Activated T-cell treated with anti-CD3 and anti-CD28 coated beads for 4 hours (primary cell): ENCODE data around the gene SLC25A45.
A peak's percentile ranks its signal among the peaks of the same experiment; 100 is the strongest.
"Not testable (repeated sequence)": the region's sequence is repeated elsewhere in the genome, so short reads cannot be mapped to it uniquely, and the experiment has no call there.

Experiments used
- DNase-seq: peaks from one replicate; pipeline ENCODE4 v3.0.0-alpha.2; 2020

SLC25A45 gene

DNA sequence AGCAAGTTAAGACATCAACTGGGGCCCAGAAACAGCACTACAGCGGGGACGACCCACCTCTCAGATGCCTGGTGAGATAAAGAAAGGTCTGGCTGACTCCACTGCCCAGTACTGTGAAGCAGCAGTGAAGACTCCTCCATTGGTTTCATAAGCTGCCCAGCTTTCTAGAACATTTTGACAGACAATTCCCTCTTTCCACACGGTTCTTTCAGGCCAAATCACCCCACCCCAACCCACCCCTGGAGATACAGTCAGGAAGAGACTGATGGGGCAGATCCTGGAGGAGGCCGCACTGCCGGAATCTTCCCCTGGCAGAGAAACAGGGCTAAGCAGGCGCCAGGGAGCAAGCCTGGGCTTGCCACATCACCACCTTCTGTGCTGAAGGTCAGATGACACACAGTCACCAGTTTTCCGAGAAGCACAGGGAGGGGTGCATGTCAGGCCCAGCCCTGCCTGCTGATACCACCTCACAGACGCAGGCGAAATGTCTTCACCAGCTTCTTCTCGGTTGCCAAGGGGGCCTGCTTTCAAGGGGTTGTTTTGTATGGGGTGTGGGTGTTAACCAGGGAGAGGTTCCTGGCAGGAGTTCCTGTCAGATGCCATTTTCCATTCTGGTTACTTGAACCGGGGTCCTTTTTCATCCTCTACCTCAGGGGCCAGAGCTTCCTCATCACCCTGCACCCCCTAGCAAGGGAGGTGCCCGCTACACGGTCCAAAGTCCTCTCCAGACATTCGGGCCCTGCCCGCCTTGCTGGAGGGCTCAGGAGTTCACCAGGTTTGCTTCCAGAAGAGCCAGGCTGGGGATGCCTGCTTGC lies 38.7 kb upstream of the SLC25A45 start:
- DNase-seq: peak; percentile 81

- no peak for DNase-seq
Measured at GRCh38 chr11:65420506-65420905, 38.1 kb upstream of the SLC25A45 start.

- no peak for DNase-seq
Measured at GRCh38 chr11:65419772-65420481, 37.5 kb upstream of the SLC25A45 start.

DNA sequence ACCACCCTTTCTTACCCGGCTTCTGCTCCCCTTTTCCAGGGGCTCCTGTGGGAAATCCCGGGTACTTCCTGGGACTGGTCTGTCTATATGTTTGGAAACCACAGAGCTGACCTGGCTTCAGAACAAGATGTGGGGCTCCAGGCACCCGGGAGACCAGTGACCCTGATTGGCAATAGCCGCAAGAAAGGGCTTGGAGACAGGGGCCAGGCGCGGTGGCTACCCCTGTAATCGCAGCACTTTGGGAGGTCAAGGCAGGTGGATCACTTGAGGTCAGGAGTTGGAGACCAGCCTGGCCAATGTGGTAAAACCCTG lies 37.0 kb upstream of the SLC25A45 start:
- no peak for DNase-seq

GRCh38 chr11:65418681-65419459 lies 36.4 kb upstream of the SLC25A45 start:
- DNase-seq: peak; percentile 55

- DNase-seq: no peak
Measured at GRCh38 chr11:65418431-65418680, 35.9 kb upstream of the SLC25A45 start.

DNA sequence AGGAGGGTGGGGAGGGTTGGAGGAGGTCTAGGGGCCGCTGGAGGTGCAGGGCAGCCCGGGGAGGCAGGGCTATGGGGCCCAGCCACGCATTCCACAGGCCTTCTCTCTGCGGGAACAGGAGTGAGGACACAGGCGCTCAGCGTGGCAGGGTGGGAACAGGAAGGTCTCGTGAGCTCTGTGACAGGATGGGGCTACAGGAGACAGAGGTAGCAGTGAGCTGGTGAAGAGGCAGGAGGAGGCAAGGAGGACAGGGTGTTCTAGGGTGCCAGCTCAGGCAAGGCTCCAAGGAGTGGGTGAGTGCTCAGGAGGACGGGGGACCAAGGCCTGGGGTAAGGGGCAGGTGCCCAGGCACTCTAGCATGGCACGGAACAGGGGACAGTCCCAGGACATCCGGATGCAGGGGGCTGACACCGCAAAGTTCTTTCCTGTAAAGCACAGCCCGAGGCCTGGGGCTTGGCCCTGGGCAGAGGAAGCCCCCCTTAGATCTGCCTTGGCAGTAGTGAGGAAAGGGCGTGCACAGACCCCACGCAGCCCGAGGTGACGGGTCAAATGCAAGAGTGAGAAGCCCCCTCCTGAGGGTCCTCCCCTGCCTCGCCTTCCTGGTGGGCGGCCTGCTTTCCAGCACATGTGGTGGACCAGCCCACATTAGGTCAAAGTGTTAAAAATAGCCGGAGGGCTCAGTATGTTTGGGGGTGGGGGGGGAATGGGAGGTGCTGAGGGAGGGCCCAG lies 35.4 kb upstream of the SLC25A45 start:
- no peak for DNase-seq

- DNase-seq: no peak
Measured at GRCh38 chr11:65416841-65417701, 34.6 kb upstream of the SLC25A45 start.

GRCh38 chr11:65416341-65416824 lies 33.9 kb upstream of the SLC25A45 start:
- DNase-seq: peak; percentile 88

DNA sequence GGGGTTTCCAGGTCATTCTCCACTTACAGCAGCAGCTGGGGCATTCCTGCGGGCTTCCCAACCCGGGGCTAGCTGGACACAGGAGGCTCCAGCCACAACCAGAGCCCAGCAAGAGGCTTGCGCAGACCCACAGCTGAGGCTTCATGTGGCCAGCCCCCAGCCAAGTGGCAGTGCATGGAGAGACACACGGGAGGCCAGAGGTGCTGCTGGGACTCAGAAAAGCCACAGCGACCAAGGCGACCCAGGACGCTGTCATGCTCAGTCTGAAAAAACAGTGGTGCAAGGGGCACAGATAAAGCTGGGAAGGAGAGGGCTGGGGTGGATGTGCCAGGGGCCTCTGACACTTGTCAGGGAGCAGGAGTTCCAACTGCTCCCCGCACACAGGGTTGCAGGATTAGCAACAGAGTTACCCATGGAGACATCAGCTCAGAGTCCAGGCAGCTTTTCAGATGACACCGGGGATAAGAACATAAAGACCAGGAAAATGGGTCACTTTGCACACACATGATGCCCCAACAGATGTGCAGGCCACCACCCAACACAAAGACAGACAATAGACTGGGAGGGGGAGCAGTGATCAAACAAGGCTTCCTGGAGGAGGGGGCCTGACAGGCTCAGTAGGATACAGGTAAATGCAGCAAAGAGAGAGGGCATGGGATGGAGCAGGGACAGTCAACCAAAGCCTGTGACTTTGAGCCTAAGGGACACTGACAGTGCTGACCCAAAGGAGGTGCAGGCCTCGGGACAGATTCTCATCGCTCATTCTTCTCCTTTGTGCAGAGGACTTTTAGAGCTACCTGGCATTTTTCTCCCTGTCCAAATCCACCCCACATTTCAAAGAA lies 33.3 kb upstream of the SLC25A45 start:
- no peak for DNase-seq

DNA sequence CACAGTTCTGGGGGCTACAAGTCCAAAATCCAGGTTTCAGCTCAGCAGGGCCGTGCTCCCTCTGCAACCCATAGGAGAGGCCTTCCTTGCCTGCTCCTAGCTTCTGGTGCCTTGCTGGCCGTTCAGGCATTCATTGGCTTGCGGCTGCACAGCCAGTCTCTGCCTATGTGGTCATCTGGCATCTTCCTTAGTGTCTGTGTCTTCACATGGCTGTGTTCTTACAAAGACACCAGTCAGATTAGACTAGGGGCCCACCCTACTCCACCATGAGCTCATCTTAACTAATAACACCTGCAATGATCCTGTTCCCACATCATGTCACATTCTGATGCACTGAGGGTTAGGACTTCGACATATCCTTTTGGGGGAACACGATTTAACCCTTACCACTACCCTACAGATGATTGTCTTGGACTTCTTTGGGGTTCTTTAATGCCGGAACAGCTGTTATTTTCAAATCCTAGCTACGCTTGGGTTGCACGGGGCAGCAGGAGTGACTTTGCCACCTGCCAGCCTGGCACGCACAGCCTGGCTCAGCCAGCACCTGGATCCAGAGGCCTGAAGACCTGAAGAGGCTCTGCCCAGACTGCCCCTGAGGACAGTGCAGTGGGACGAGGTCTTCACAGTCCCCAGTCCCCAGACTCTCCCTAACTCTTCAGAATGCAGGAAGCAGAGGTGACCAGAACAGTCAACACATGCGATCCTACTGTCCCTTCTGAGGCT lies 32.5 kb upstream of the SLC25A45 start:
- DNase-seq: no peak

DNA sequence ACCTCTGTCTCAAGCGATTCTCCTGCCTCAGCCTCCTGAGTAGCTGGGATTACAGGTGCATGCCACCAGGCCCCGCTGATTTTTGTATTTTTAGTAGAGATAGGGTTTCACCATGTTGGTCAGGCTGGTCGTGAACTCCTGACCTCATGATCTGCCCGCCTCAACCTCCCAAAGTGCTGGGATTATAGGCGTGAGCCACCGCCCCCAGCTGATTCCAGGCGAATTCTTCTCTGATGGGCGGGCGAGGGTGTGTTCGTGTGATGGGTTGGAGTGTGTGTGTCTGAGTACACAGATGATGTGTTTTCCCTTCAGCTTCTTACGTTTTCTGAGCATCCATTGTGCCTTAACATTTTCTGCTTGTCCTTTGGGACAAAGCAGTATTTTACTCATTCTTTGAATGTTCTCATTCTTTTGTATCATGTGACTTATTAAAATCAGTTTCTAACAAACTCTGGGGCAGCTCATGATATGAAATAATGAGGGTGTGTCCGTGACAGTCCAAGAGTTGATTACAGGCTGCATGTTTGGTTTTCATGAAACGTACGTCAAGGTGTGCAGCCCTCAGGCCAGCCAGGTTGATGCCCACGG lies 30.7 kb upstream of the SLC25A45 start:
- not testable (repeated sequence) for DNase-seq

DNA sequence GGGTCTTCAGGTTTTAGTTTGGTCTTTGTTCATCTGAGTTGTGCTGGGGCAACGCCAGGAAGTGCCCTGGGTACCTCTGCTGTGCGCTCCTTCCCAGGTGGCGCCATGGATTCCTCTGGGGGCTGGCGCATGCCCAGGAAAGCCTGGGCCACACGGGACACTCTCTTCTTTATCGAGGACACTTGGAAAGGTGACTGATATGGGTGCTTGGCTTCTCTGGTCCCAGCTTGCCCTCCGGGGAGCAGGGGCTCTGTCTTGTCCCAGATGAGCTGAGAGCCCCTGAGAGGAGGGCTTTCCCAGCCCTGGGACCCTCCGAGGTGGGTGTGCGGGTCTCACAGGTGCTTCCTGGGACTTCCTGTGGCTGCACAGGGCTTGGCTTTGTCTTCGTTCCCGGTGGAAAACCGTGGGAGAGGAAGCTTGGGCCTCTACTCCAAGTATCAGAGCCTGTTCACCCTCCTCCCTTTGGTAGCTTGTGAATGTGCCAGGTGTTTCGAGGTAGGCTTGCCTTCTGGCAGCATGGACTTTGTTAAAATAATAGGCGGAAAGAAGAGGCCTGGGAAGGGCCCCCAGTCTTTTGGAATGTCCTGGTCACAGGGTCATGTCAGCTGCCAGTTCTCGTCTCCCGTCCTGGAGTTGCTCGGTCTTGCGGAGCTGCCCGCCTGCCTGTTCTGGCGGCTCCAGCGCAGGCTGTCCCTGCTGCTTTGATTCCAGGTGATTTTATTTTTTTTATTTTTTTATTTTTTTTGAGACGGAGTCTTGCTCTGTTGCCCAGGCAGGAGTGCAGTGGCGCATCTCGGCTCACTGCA lies 30.0 kb upstream of the SLC25A45 start:
- DNase-seq: no peak

GRCh38 chr11:65411681-65412070 lies 29.2 kb upstream of the SLC25A45 start:
- no peak for DNase-seq

DNA sequence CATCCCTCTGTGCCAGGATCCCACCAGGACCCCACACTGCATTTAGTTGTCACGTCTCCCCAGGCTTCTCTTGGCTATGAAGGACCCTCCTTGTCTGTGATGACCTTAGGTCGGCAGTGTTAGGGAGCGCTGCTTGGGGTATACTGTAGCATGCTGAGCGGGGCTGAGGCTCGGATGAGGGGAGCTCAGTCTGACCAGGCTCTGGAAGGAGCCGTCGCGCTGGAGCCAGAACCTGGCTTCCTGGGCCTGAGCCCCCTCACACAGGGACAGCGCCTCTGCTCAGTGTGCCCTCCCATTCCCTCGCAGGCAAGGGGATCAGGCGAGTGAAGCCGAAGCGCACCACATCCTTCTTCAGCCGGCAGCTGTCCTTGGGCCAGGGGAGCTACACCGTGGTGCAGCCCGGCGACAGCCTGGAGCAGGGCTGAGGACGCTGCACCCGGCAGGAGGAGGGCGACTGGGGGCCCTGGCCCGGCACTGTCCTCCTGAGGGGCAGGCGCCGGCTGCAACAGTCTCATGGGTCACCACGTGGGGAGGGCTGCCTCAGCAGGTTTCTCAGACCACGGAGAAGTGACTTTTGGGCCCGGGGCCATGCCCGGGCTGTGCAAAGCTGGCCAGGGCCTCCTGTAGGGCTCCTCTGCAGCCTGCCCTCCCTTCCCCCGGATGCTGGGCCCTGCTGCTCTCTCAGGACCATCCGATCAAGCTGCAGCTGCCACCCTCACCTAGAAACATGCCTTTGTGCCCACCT lies 28.7 kb upstream of the SLC25A45 start:
- no peak for DNase-seq

- DNase-seq: no peak
Measured at GRCh38 chr11:65404638-65405339, 22.3 kb upstream of the SLC25A45 start.

- DNase-seq: no peak
Measured at GRCh38 chr11:65404210-65404609, 21.8 kb upstream of the SLC25A45 start.

- no peak for DNase-seq
Measured at GRCh38 chr11:65403607-65404121, 21.2 kb upstream of the SLC25A45 start.
